ENCODE measurements around the gene KIF6. TPM values are rescaled to one million over a fixed set of nuclear protein-coding genes. Genes with fewer than 3 reads are reported as not detected.

The KIF6 gene
- total RNA-seq, 4 donors from 2014 or later = not detected

DNA sequence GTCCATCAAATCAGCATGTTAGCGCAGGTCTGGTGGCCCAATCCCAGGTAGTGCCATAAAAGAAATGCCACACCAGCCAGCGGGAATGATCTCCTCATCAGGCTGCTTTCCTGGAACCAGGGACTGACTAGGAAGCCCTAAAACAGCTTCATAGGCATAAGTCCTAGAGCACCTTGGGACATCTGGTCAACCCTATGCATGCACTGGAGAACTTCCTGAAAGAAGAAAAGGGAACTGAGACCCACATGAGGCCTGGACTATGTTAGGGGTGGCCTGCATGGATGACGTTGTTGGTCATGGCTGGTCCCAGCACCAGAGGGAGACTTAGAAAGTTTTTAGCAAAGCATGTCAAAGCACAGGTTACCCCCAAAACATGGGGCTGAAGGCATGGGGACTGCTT is 395.2 kb downstream of the KIF6 start:
- Histone ChIP-seq H3K27ac (no peak overlapping the region), H3K4me3 (no peak overlapping the region), H3K36me3 (no peaks in the 10 kb centered on the region), H3K9me3 (no peaks in the 10 kb centered on the region), H3K4me1 (no peaks in the 10 kb centered on the region), H3K27me3 (peaks cover 0 to 2% (median 0%) of the 10 kb centered on the region in 3 donors)
- in situ Hi-C loops (cut with MboI; ENCODE audit: low sequenced_read_pairs in 4 of 4) (no loop called here), intact Hi-C loops (cut with DNase I; ENCODE audit: low total_unique reads) (no loop called here)
- ATAC-seq (no peak), DNase-seq (no peak)
- TF ChIP-seq POLR2A (IDR thresholded peaks at IDR 0.05) = no peak
- TF ChIP-seq, protein P1, sequence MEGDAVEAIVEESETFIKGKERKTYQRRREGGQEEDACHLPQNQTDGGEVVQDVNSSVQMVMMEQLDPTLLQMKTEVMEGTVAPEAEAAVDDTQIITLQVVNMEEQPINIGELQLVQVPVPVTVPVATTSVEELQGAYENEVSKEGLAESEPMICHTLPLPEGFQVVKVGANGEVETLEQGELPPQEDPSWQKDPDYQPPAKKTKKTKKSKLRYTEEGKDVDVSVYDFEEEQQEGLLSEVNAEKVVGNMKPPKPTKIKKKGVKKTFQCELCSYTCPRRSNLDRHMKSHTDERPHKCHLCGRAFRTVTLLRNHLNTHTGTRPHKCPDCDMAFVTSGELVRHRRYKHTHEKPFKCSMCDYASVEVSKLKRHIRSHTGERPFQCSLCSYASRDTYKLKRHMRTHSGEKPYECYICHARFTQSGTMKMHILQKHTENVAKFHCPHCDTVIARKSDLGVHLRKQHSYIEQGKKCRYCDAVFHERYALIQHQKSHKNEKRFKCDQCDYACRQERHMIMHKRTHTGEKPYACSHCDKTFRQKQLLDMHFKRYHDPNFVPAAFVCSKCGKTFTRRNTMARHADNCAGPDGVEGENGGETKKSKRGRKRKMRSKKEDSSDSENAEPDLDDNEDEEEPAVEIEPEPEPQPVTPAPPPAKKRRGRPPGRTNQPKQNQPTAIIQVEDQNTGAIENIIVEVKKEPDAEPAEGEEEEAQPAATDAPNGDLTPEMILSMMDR (IDR thresholded peaks at IDR 0.05 in 4 of 5, conservative IDR thresholded peaks at IDR 0.05 in 1 of 5) = no peak

DNA sequence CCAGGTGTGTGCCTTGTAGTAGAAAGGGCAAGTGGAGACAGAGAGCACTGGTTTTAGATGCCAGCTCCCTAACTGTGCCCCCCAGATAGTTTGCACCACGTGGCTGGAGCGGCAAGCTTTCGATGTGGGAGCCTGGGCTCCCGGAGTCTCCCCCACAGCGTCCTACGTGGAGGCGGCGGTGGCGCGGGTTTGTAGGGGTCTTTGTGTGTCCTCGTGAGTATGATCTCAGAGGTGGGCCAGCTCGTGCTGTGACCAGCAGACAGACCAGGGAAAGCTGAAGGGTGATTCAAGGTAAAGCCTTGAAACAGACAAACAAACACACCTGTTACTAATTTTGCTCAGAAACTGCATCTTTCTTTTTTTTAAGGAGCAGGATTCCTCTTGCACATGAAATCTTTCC is 397.1 kb downstream of the KIF6 start:
- in situ Hi-C loops (cut with MboI; ENCODE audit: low sequenced_read_pairs in 4 of 4) = no loop called here

DNA sequence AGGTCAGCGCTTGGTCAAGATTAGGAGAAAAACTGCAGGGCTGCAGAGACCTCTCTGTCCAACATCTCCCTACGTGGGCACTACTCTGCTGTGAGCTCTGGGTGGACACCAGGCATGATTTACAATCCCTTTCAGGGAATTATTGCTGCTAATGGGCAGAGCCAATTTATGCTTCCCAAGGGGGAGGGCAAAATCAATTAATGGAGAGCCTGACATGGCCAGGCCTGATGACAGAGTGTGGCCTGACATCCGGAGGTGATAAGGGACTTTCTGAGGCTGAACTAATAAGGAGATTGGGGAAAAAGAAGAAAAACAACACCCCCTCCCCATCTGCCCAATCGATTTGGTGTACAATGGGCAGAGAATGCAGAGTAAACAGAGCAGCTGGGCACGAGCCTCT is 397.7 kb downstream of the KIF6 start:
- in situ Hi-C loops (cut with MboI; ENCODE audit: low sequenced_read_pairs in 4 of 4) = no loop called here

More for the DNA sequence above, 397.1 kb downstream of the KIF6 start:
- ATAC-seq (no peak), DNase-seq (no peak)
- no peaks in the 10 kb centered on the region for H3K4me1 ChIP-seq
- no peaks in the 10 kb centered on the region for H3K9me3 ChIP-seq
- no peak for TF ChIP-seq POLR2A (IDR thresholded peaks at IDR 0.05)
- TF ChIP-seq, protein P1 (IDR thresholded peaks at IDR 0.05 in 4 of 5, conservative IDR thresholded peaks at IDR 0.05 in 1 of 5) = no peak
- no peak overlapping the region for H3K4me3 ChIP-seq
- no peaks in the 10 kb centered on the region for H3K36me3 ChIP-seq
- H3K27ac ChIP-seq = no peak overlapping the region
- intact Hi-C loops (cut with DNase I; ENCODE audit: low total_unique reads) = no loop called here
- peaks cover 0 to 2% (median 0%) of the 10 kb centered on the region in 3 donors for H3K27me3 ChIP-seq

DNA sequence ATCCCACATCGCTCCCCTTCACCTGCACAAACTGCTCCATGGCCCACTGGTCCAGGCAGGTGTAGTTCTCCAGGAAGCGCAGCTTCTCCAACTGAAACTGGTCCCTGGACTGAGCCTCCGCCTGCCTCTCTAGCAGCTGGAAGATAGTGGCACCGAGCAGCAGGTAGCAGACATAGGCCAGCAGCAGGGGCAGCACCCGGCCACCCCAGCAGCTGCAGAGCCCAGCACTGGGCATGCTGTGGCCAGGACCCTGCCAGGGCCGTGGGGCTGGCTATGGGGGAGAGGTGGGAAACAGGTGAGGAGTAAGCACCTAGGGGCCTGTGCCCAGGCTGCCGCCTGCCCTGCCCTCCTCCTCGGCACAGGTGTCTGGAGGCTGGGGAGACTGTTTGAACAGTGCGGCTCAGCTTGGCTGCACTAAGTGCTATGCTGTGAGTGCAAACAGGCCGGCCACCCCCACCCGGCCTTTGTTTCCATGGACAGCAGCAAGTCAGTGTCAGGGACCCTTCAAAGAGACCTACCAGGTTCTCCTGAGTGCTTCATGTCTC is 402.8 kb downstream of the KIF6 start, which contains the start of gene KCNK16:
TSS of gene KCNK16 (minus strand) at position 397 of the 545 bp plus-strand sequence. CDS start at position 235, 162 bp downstream.
- H3K27me3 ChIP-seq = peaks cover 0 to under 1% (median 0%) of the 10 kb centered on the region in 3 donors
- ATAC-seq (no peak), DNase-seq (no peak)
- H3K27ac ChIP-seq = no peak within 1 kb of the TSS
- TF ChIP-seq, protein P1 (IDR thresholded peaks at IDR 0.05 in 4 of 5, conservative IDR thresholded peaks at IDR 0.05 in 1 of 5) = no peak
- TF ChIP-seq POLR2A (IDR thresholded peaks at IDR 0.05) = no peak
- H3K4me3 ChIP-seq = no peak within 1 kb of the TSS
- H3K36me3 ChIP-seq = no peaks in the 10 kb centered on the region
- intact Hi-C loops (cut with DNase I; ENCODE audit: low total_unique reads) (no loop called here), in situ Hi-C loops (cut with MboI; ENCODE audit: low sequenced_read_pairs in 4 of 4) (loop anchor here in 2 of 4 donors (25.0 kb wide), 2 partner anchors 335 to 460 kb away; no protein-coding TSS in a partner anchor)
- H3K9me3 ChIP-seq = no peaks in the 10 kb centered on the region
- no peaks in the 10 kb centered on the region for H3K4me1 ChIP-seq

More for the DNA sequence above, 397.7 kb downstream of the KIF6 start:
- H3K27me3 ChIP-seq = peaks cover 0 to 2% (median 0%) of the 10 kb centered on the region in 3 donors
- intact Hi-C loops (cut with DNase I; ENCODE audit: low total_unique reads) = no loop called here
- TF ChIP-seq, protein P1 (IDR thresholded peaks at IDR 0.05 in 4 of 5, conservative IDR thresholded peaks at IDR 0.05 in 1 of 5) = no peak
- no peak for TF ChIP-seq POLR2A (IDR thresholded peaks at IDR 0.05)
- no peak for DNase-seq
- H3K9me3 ChIP-seq = no peaks in the 10 kb centered on the region
- no peak overlapping the region for H3K4me3 ChIP-seq
- no peaks in the 10 kb centered on the region for H3K4me1 ChIP-seq
- H3K27ac ChIP-seq = no peak overlapping the region
- H3K36me3 ChIP-seq = no peaks in the 10 kb centered on the region
- ATAC-seq = no peak

Measured in gastrocnemius medialis (tissue), 4 donors.